D341Med (cell line): ENCODE measurements around the gene KCNG2.
"Not testable (repeated sequence)": the region's sequence is repeated elsewhere in the genome, so short reads cannot be mapped to it uniquely, and the experiment has no call there.

Experiments used
- DNase-seq: peaks from one replicate; pipeline ENCODE4 v3.0.0; 2012; ENCODE audit warnings: low spot score

Gene KCNG2

GRCh38 chr18:79871026-79871390 is 73.3 kb downstream of the KCNG2 start:
- DNase-seq = no peak

GRCh38 chr18:79871481-79872091 is 73.8 kb downstream of the KCNG2 start:
- DNase-seq = peak; percentile 40

- DNase-seq = no peak
Observed at GRCh38 chr18:79872527-79873444, 75.0 kb downstream of the KCNG2 start.

- no peak for DNase-seq
Observed at GRCh38 chr18:79873449-79874110, 75.8 kb downstream of the KCNG2 start.

GRCh38 chr18:79874553-79875530 is 77.1 kb downstream of the KCNG2 start:
- no peak for DNase-seq

- DNase-seq = no peak
Observed at GRCh38 chr18:79875531-79875919, 77.8 kb downstream of the KCNG2 start.

GRCh38 chr18:79875931-79876461 is 78.3 kb downstream of the KCNG2 start:
- no peak for DNase-seq

GRCh38 chr18:79876497-79876896 is 78.8 kb downstream of the KCNG2 start:
- no peak for DNase-seq

GRCh38 chr18:79877163-79878091 is 79.7 kb downstream of the KCNG2 start:
- no peak for DNase-seq

- not testable (repeated sequence) for DNase-seq
Observed at GRCh38 chr18:79878246-79878645, 80.5 kb downstream of the KCNG2 start.

GRCh38 chr18:79878741-79879378 is 81.1 kb downstream of the KCNG2 start:
- DNase-seq = no peak

GRCh38 chr18:79879566-79879965 is 81.8 kb downstream of the KCNG2 start:
- no peak for DNase-seq

- no peak for DNase-seq
Observed at GRCh38 chr18:79881695-79882094, 84.0 kb downstream of the KCNG2 start.

GRCh38 chr18:79882522-79883241 is 84.9 kb downstream of the KCNG2 start:
- DNase-seq = peak; percentile 45

- DNase-seq = no peak
Observed at GRCh38 chr18:79883461-79884293, 85.9 kb downstream of the KCNG2 start.

- DNase-seq = no peak
Observed at GRCh38 chr18:79884294-79884962, 86.7 kb downstream of the KCNG2 start.

GRCh38 chr18:79884963-79885728 is 87.4 kb downstream of the KCNG2 start:
- DNase-seq = no peak
